ENCODE results near the gene NPIPB5. TPM values are rescaled to one million over a fixed set of nuclear protein-coding genes. Genes with fewer than 3 reads are reported as not detected.
A peak's percentile ranks its signal among the peaks of the same experiment; 100 is the strongest.
"Not testable (repeated sequence)": the region's sequence is repeated elsewhere in the genome, so short reads cannot be mapped to it uniquely, and the experiment has no call there.

The NPIPB5 gene
- 169 TPM in 2 replicates for total RNA-seq

DNA sequence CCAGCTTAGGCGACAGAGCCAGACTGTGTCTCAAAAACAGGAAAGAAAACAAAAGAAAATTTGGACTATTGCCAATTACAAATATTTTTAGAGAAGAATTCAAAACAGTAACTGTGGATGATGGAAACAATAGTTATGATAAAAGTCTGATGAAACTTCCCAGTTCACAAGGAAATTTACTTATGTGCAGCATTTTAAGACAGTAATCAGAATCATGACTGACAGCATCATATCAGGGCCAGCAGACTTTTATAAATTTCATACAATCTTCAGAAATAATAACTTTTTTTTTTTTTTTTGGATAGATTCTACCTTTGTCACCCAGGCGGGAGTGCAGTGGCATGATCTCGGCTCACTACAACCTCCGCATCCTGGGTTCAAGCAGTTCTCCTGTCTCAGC is at the start of gene NPIPB5:
NPIPB5 (plus strand) TSS at position 301 of the 400 bp plus-strand sequence. CDS start 2,911 bp downstream, outside the sequence.
- not testable (repeated sequence) for DNase-seq (ENCODE audit: insufficient read length, low spot score, missing footprints); H3K4me2 ChIP-seq (ENCODE audit: insufficient read depth, low read length); H4K20me1 ChIP-seq (ENCODE audit: insufficient read depth, low read length); H3K4me1 ChIP-seq (ENCODE audit: insufficient read depth, low read length); H3K36me3 ChIP-seq (ENCODE audit: insufficient read depth, low read length); H2AFZ ChIP-seq (ENCODE audit: low read length); H3K79me2 ChIP-seq (ENCODE audit: insufficient read depth, low read length); H3K27ac ChIP-seq (ENCODE audit: low read depth, low read length); H3K27me3 ChIP-seq (ENCODE audit: insufficient read depth, low read length); H3K4me3 ChIP-seq (ENCODE audit: insufficient read depth, low read length); H3K9me3 ChIP-seq (ENCODE audit: low read depth, low read length)

DNA sequence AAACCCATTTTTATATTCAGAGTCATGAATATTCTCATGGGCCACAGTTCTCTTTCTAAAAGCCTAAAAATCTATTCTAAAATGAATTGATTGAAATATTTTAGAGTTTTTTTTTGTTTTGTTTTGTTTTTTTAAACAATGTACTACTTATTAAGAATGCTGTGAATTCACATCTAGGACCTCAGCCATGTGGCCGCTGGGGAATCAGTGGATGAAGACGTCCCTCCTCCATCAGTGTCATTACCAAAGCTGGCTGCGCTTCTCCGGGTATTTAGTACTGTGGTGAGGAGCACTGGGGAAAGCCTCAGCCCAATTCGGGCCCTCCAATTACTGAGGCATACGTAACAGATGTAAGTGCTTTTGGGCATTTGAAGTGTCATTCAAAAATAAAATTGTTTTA is 41.8 kb upstream of the NPIPB5 start:
- not testable (repeated sequence) for H3K4me2 ChIP-seq (ENCODE audit: insufficient read depth, low read length); H3K9me3 ChIP-seq (ENCODE audit: low read depth, low read length); H3K4me3 ChIP-seq (ENCODE audit: insufficient read depth, low read length); H3K4me1 ChIP-seq (ENCODE audit: insufficient read depth, low read length); H3K36me3 ChIP-seq (ENCODE audit: insufficient read depth, low read length); H2AFZ ChIP-seq (ENCODE audit: low read length); H3K27ac ChIP-seq (ENCODE audit: low read depth, low read length); H4K20me1 ChIP-seq (ENCODE audit: insufficient read depth, low read length); DNase-seq (ENCODE audit: insufficient read length, low spot score, missing footprints); H3K79me2 ChIP-seq (ENCODE audit: insufficient read depth, low read length); H3K27me3 ChIP-seq (ENCODE audit: insufficient read depth, low read length)

DNA sequence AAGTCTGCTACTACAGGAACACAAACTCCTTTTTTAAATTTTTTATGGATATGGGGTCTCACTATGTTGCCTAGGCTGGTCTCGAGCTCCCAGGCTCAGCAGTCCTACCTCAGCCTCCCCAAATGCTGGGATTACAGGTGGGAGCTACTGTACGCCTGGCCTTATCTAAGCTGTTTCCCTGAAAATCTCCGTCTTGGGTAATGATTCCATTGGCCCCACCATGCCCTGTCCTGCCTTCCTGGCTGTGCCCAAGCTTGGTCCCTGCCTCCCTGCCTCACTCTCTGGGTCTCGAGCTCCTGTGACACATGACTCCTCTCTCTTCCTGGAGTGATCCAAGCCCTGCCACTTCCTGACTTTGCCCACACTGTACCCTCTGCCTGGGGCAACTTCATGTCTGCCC is 27.3 kb downstream of the NPIPB5 start:
- not testable (repeated sequence) for H2AFZ ChIP-seq (ENCODE audit: low read length); H3K9me3 ChIP-seq (ENCODE audit: low read depth, low read length); H3K27me3 ChIP-seq (ENCODE audit: insufficient read depth, low read length); H3K4me1 ChIP-seq (ENCODE audit: insufficient read depth, low read length); H4K20me1 ChIP-seq (ENCODE audit: insufficient read depth, low read length); DNase-seq (ENCODE audit: insufficient read length, low spot score, missing footprints); H3K27ac ChIP-seq (ENCODE audit: low read depth, low read length); H3K79me2 ChIP-seq (ENCODE audit: insufficient read depth, low read length); H3K4me2 ChIP-seq (ENCODE audit: insufficient read depth, low read length); H3K36me3 ChIP-seq (ENCODE audit: insufficient read depth, low read length); H3K4me3 ChIP-seq (ENCODE audit: insufficient read depth, low read length)

DNA sequence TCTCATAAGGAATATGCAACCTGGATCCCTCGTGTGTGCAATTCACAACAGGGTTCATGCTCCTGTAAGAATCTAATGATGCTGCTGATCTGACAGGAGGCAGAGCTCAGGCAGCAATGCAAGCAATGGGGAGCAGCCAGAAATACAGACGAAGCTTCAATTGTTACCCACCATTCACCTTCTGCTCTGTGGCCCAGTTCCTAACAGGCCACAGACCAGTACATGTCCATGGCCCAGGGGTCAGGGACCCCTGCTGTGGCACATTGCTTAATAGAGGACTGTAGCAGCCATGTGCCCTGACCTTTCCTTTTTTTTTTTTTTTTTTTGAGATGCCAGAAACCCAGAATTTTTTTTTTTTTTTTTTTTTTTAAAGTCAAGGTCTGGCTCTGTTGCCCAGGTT is 34.1 kb downstream of the NPIPB5 start:
- H3K4me3 ChIP-seq (ENCODE audit: insufficient read depth, low read length); H3K4me1 ChIP-seq (ENCODE audit: insufficient read depth, low read length); H3K27me3 ChIP-seq (ENCODE audit: insufficient read depth, low read length); H3K36me3 ChIP-seq (ENCODE audit: insufficient read depth, low read length); H3K9me3 ChIP-seq (ENCODE audit: low read depth, low read length); H4K20me1 ChIP-seq (ENCODE audit: insufficient read depth, low read length); H2AFZ ChIP-seq (ENCODE audit: low read length); DNase-seq (ENCODE audit: insufficient read length, low spot score, missing footprints); H3K4me2 ChIP-seq (ENCODE audit: insufficient read depth, low read length); H3K79me2 ChIP-seq (ENCODE audit: insufficient read depth, low read length); H3K27ac ChIP-seq (ENCODE audit: low read depth, low read length): not testable (repeated sequence)

DNA sequence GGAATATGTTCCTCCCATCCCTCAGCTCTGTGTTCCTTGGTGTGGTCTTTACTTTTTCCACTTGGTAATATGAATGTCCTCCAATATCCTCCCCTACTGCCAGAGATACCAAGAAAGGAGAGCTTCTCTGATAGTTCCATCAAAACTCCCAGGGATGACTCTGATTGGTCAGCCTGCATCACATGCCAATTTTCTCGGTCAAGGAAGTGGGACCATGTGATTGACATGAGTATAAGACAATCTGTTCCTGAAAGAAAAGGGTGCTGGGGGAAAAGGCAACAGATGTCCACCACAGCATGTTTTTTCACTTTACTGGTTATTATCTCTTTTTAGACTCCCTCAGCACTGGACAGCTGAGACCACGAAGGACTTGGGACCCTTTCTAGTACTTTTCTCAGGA is 35.9 kb downstream of the NPIPB5 start:
- not testable (repeated sequence) for H3K9me3 ChIP-seq (ENCODE audit: low read depth, low read length); H2AFZ ChIP-seq (ENCODE audit: low read length); H3K36me3 ChIP-seq (ENCODE audit: insufficient read depth, low read length); H3K79me2 ChIP-seq (ENCODE audit: insufficient read depth, low read length); H3K27me3 ChIP-seq (ENCODE audit: insufficient read depth, low read length); H3K4me3 ChIP-seq (ENCODE audit: insufficient read depth, low read length); H3K4me2 ChIP-seq (ENCODE audit: insufficient read depth, low read length); H4K20me1 ChIP-seq (ENCODE audit: insufficient read depth, low read length); H3K27ac ChIP-seq (ENCODE audit: low read depth, low read length); H3K4me1 ChIP-seq (ENCODE audit: insufficient read depth, low read length)
- DNase-seq (ENCODE audit: insufficient read length, low spot score, missing footprints): peak; percentile 26

DNA sequence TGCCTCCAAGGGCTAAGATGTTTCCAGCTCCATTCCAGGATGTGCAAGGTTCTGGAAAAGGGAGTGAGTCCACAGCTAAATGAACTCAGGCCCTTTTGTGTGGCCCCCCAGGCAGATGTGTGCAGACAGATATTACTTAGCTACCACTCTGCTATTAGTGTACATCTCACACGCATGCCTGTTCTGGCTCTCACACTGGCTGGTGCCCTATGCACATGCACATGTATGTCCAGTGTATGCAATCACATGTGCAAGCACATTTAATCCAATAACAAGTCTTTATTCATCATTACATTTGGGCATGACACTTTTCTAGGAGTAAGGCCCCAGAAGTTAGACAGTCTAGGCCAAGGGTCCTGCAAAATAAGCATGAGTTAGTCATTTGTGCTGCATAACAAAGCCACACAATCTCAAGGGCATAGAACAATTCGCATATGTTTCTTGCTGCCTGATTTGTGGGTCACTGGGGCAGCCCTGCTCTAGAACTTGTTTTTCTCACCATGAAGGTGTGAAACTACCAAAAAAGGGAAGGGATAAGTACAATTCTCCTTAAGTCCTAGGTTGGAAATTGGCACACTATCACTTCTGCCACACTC is 36.6 kb downstream of the NPIPB5 start:
- H3K4me2 ChIP-seq (ENCODE audit: insufficient read depth, low read length); H2AFZ ChIP-seq (ENCODE audit: low read length); H3K4me3 ChIP-seq (ENCODE audit: insufficient read depth, low read length); H3K27ac ChIP-seq (ENCODE audit: low read depth, low read length); H3K4me1 ChIP-seq (ENCODE audit: insufficient read depth, low read length); H3K79me2 ChIP-seq (ENCODE audit: insufficient read depth, low read length); DNase-seq (ENCODE audit: insufficient read length, low spot score, missing footprints); H3K36me3 ChIP-seq (ENCODE audit: insufficient read depth, low read length); H3K27me3 ChIP-seq (ENCODE audit: insufficient read depth, low read length); H4K20me1 ChIP-seq (ENCODE audit: insufficient read depth, low read length); H3K9me3 ChIP-seq (ENCODE audit: low read depth, low read length): not testable (repeated sequence)

DNA sequence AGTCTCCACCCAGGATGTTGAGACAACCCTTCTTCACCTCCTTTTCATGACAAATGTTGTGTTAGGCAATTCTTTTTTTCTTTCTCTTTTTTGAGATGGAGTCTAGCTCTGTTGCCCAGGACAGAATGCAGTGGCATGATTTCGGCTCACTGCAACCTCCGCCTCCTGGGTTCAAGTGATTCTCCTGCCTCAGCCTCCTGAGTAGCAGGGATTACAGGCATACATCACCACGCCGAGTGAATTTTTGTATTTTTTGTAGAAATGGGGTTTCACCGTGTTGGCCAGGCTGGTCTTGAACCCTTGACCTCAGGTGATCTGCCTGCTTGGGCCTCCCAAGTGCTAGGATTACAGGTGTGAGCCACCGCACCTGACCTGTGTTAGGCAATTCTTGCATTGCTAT is 39.2 kb downstream of the NPIPB5 start:
- not testable (repeated sequence) for H3K9me3 ChIP-seq (ENCODE audit: low read depth, low read length); H3K36me3 ChIP-seq (ENCODE audit: insufficient read depth, low read length); DNase-seq (ENCODE audit: insufficient read length, low spot score, missing footprints)

DNA sequence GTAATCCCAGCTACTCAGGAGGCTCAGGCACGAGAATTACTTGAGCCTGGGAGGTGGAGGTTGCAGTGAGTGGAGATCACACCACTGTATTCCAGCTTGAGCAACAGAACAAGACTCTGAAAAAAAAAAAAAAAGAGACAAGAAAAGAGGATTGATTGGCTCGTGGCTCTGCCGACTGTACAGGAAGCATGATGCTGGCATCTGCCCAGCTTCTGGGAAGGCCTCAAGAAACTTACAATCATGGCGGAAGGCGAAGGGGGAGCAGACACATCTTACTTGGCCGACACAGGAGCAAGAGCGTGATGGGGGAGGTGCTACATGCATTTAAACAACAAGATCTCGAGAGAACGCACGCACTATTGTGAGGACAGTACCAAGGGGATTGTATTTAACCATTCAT is 40.5 kb downstream of the NPIPB5 start:
- H3K4me3 ChIP-seq (ENCODE audit: insufficient read depth, low read length); H4K20me1 ChIP-seq (ENCODE audit: insufficient read depth, low read length); H3K27me3 ChIP-seq (ENCODE audit: insufficient read depth, low read length); H3K27ac ChIP-seq (ENCODE audit: low read depth, low read length); H3K9me3 ChIP-seq (ENCODE audit: low read depth, low read length); H3K4me1 ChIP-seq (ENCODE audit: insufficient read depth, low read length); H3K36me3 ChIP-seq (ENCODE audit: insufficient read depth, low read length); H3K79me2 ChIP-seq (ENCODE audit: insufficient read depth, low read length); H2AFZ ChIP-seq (ENCODE audit: low read length); H3K4me2 ChIP-seq (ENCODE audit: insufficient read depth, low read length); DNase-seq (ENCODE audit: insufficient read length, low spot score, missing footprints): not testable (repeated sequence)

More for the DNA sequence above, 39.2 kb downstream of the NPIPB5 start:
- not testable (repeated sequence) for H3K79me2 ChIP-seq (ENCODE audit: insufficient read depth, low read length); H3K4me1 ChIP-seq (ENCODE audit: insufficient read depth, low read length); H3K27me3 ChIP-seq (ENCODE audit: insufficient read depth, low read length); H3K27ac ChIP-seq (ENCODE audit: low read depth, low read length); H4K20me1 ChIP-seq (ENCODE audit: insufficient read depth, low read length); H2AFZ ChIP-seq (ENCODE audit: low read length); H3K4me2 ChIP-seq (ENCODE audit: insufficient read depth, low read length); H3K4me3 ChIP-seq (ENCODE audit: insufficient read depth, low read length)

DNA sequence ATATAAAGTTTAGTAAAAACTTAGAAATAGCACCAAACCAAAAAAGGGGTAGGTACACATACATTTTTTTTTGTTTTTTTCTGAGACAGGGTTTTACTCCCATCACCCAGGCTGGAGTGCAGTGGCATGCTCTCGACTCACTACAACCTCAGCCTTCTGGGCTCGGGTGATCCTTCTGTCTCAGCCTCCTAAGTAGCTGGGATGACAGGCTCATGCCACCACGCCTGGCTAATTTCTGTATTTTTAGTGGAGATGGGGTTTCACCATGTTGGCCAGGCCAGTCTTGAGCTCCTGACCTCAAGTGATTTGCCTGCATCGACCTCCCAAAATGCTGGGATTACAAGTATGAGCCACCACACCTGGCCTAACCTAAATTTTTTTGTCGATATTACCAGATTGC is 41.0 kb downstream of the NPIPB5 start:
- H3K4me2 ChIP-seq (ENCODE audit: insufficient read depth, low read length); H3K36me3 ChIP-seq (ENCODE audit: insufficient read depth, low read length); H3K9me3 ChIP-seq (ENCODE audit: low read depth, low read length); H4K20me1 ChIP-seq (ENCODE audit: insufficient read depth, low read length); H3K79me2 ChIP-seq (ENCODE audit: insufficient read depth, low read length); H3K4me1 ChIP-seq (ENCODE audit: insufficient read depth, low read length); H3K4me3 ChIP-seq (ENCODE audit: insufficient read depth, low read length); H3K27ac ChIP-seq (ENCODE audit: low read depth, low read length); H3K27me3 ChIP-seq (ENCODE audit: insufficient read depth, low read length); DNase-seq (ENCODE audit: insufficient read length, low spot score, missing footprints); H2AFZ ChIP-seq (ENCODE audit: low read length): not testable (repeated sequence)

Measured in osteoblast (primary cell).